IPS-20b (cell line): ENCODE data around the gene ATXN1L.

Experiments
- H3K27ac ChIP-seq: one replicate; pipeline ENCODE4 v1.5.1; 2013; ENCODE audit warnings: low read length
- H3K27me3 ChIP-seq: 2 replicates; pipeline ENCODE4 v1.6.1; 2013; ENCODE audit warnings: mild to moderate bottlenecking, low read length, inconsistent platforms; ENCODE audit not compliant: insufficient read depth
- H3K36me3 ChIP-seq: 2 replicates; pipeline ENCODE4 v1.6.1; 2013; ENCODE audit warnings: low read depth, mild to moderate bottlenecking, inconsistent platforms, low read length, moderate library complexity; ENCODE audit not compliant: insufficient read depth
- H3K4me1 ChIP-seq: 2 replicates; pipeline ENCODE4 v1.6.1; 2013; ENCODE audit warnings: mild to moderate bottlenecking, control low read depth, inconsistent platforms, low read length, moderate library complexity; ENCODE audit not compliant: insufficient read depth
- H3K4me3 ChIP-seq: 2 replicates; pipeline ENCODE4 v1.5.1; 2013; ENCODE audit warnings: mild to moderate bottlenecking, low read length, inconsistent platforms
- H3K9ac ChIP-seq: 2 replicates; pipeline ENCODE4 v1.6.1; 2013; ENCODE audit warnings: low read depth, mild to moderate bottlenecking, inconsistent platforms, low read length, moderate library complexity
- H3K9me3 ChIP-seq: 2 replicates; pipeline ENCODE4 v1.6.1; 2013; ENCODE audit warnings: mild to moderate bottlenecking, low read depth, low read length, inconsistent platforms; ENCODE audit not compliant: insufficient read depth

The ATXN1L gene

GRCh38 chr16:71878911-71879310 is 33.1 kb downstream of the ATXN1L start:
- Histone ChIP-seq H3K9me3 (no peaks in the 10 kb centered on the region), H3K4me1 (peaks cover 9% of the 10 kb centered on the region; the same call in 1 of the 2 replicates), H3K36me3 (peaks cover 55% of the 10 kb centered on the region), H3K27ac (no peak overlapping the region), H3K27me3 (no peaks in the 10 kb centered on the region), H3K4me3 (no peak overlapping the region), H3K9ac (no peak overlapping the region)

- Histone ChIP-seq H3K9ac (no peak overlapping the region), H3K27ac (no peak overlapping the region), H3K4me3 (no peak overlapping the region), H3K9me3 (no peaks in the 10 kb centered on the region), H3K27me3 (no peaks in the 10 kb centered on the region), H3K4me1 (peaks cover 9% of the 10 kb centered on the region; the same call in 1 of the 2 replicates), H3K36me3 (peaks cover 49% of the 10 kb centered on the region)
These were observed 34.4 kb downstream of the ATXN1L start for GRCh38 chr16:71880176-71880575.

- Histone ChIP-seq H3K36me3 (peaks cover 36% of the 10 kb centered on the region), H3K4me1 (peaks cover 9% of the 10 kb centered on the region; the same call in 1 of the 2 replicates), H3K27me3 (no peaks in the 10 kb centered on the region), H3K27ac (no peak overlapping the region), H3K9ac (peak overlapping the region; percentile 84; the same call in 1 of the 2 replicates), H3K9me3 (no peaks in the 10 kb centered on the region), H3K4me3 (peak overlapping the region; percentile 85)
These were observed 36.9 kb downstream of the ATXN1L start for GRCh38 chr16:71882505-71883167.

- H3K27ac ChIP-seq = peak overlapping the region; percentile 48
- peak overlapping the region; percentile 85 for H3K4me3 ChIP-seq
- H3K36me3 ChIP-seq = peaks cover 32% of the 10 kb centered on the region
- no peaks in the 10 kb centered on the region for H3K9me3 ChIP-seq
- peak overlapping the region; percentile 84; the same call in 1 of the 2 replicates for H3K9ac ChIP-seq
- no peaks in the 10 kb centered on the region for H3K27me3 ChIP-seq
- peaks cover 9% of the 10 kb centered on the region; the same call in 1 of the 2 replicates for H3K4me1 ChIP-seq
These were observed 37.5 kb downstream of the ATXN1L start for GRCh38 chr16:71883168-71883848.

- Histone ChIP-seq H3K27ac (peak within 1 kb of the TSS; percentile 48), H3K27me3 (no peaks in the 10 kb centered on the region), H3K36me3 (peaks cover 25% of the 10 kb centered on the region), H3K9me3 (no peaks in the 10 kb centered on the region), H3K4me3 (peak within 1 kb of the TSS; percentile 85), H3K4me1 (peaks cover 9% of the 10 kb centered on the region; the same call in 1 of the 2 replicates), H3K9ac (peak within 1 kb of the TSS; percentile 85; the same call in 1 of the 2 replicates)
These were observed 38.3 kb downstream of the ATXN1L start, which contains the start of gene ZNF821 for GRCh38 chr16:71883849-71884638. ZNF821 (minus strand) TSS chr16:71884182; CDS start chr16:71879946, 4,236 bp downstream.

GRCh38 chr16:71885261-71885650 is 39.5 kb downstream of the ATXN1L start:
- Histone ChIP-seq H3K4me3 (no peak overlapping the region), H3K4me1 (peaks cover 9% of the 10 kb centered on the region; the same call in 1 of the 2 replicates), H3K27me3 (no peaks in the 10 kb centered on the region), H3K36me3 (peaks cover 13% of the 10 kb centered on the region), H3K9me3 (no peaks in the 10 kb centered on the region), H3K27ac (no peak overlapping the region), H3K9ac (no peak overlapping the region)

- H3K9ac ChIP-seq = no peak overlapping the region
- no peak overlapping the region for H3K4me3 ChIP-seq
- H3K9me3 ChIP-seq = no peaks in the 10 kb centered on the region
- H3K27ac ChIP-seq = no peak overlapping the region
- no peaks in the 10 kb centered on the region for H3K36me3 ChIP-seq
- no peaks in the 10 kb centered on the region; the same call in 1 of the 2 replicates for H3K4me1 ChIP-seq
- no peaks in the 10 kb centered on the region for H3K27me3 ChIP-seq
These were observed 43.4 kb downstream of the ATXN1L start for GRCh38 chr16:71889147-71889546.

GRCh38 chr16:71893888-71894228 is 48.1 kb downstream of the ATXN1L start:
- H3K27me3 ChIP-seq = no peaks in the 10 kb centered on the region
- peaks cover 7% of the 10 kb centered on the region; the same call in 1 of the 2 replicates for H3K36me3 ChIP-seq
- no peaks in the 10 kb centered on the region for H3K9me3 ChIP-seq
- H3K4me1 ChIP-seq = no peaks in the 10 kb centered on the region; the same call in 1 of the 2 replicates
- peak overlapping the region; percentile 96; the same call in 1 of the 2 replicates for H3K4me3 ChIP-seq
- peak overlapping the region; percentile 98; the same call in 1 of the 2 replicates for H3K9ac ChIP-seq
- H3K27ac ChIP-seq = peak overlapping the region; percentile 68

GRCh38 chr16:71894229-71894920 is 48.6 kb downstream of the ATXN1L start:
- Histone ChIP-seq H3K4me3 (peak overlapping the region; percentile 96), H3K9me3 (no peaks in the 10 kb centered on the region), H3K36me3 (peaks cover 7% of the 10 kb centered on the region; the same call in 1 of the 2 replicates), H3K9ac (peak overlapping the region; percentile 98; the same call in 1 of the 2 replicates), H3K27ac (peak overlapping the region; percentile 68), H3K4me1 (no peaks in the 10 kb centered on the region; the same call in 1 of the 2 replicates), H3K27me3 (no peaks in the 10 kb centered on the region)

- peak within 1 kb of the TSS; percentile 88 for H3K27ac ChIP-seq
- peak within 1 kb of the TSS; percentile 96 for H3K4me3 ChIP-seq
- H3K9me3 ChIP-seq = no peaks in the 10 kb centered on the region
- no peaks in the 10 kb centered on the region; the same call in 1 of the 2 replicates for H3K4me1 ChIP-seq
- no peaks in the 10 kb centered on the region for H3K27me3 ChIP-seq
- H3K36me3 ChIP-seq = peaks cover 7% of the 10 kb centered on the region; the same call in 1 of the 2 replicates
- H3K9ac ChIP-seq = peak within 1 kb of the TSS; percentile 98
These were observed 49.3 kb downstream of the ATXN1L start, which contains the start of gene IST1 for GRCh38 chr16:71894921-71895678. IST1 (plus strand) TSS chr16:71895531; CDS start chr16:71915641, 20,110 bp downstream.
